Heart right ventricle (tissue), 16 donors: Measurements from ENCODE around the gene CDIPT. TPM values are rescaled to one million over a fixed set of nuclear protein-coding genes. Genes with fewer than 3 reads are reported as not detected.
A peak's percentile ranks its signal among the peaks of the same experiment; 100 is the strongest.

Experiments used
- ATAC-seq, 8 donors: fragments of 200-7000 bp; cut with Tn5 transposase; one replicate each; pipeline ENCODE4 v1.9.1; 2020; ENCODE audit warnings: mild to moderate bottlenecking in 8 of 8, moderate library complexity in 8 of 8, moderate number of reproducible peaks in 1 of 8
- DNase-seq, 2 donors: peaks; one replicate each; pipeline ENCODE4 v3.0.0-alpha.2; 2020
- H3K27ac ChIP-seq, 10 donors: fragments of 200-600 bp; sonication (generic) in 2 of 10; one replicate each; pipeline versions ENCODE4 v1.5.0 to v1.8.0; 2020 to 2022; ENCODE audit warnings: mild to moderate bottlenecking in 3 of 10
- H3K27me3 ChIP-seq, 7 donors: fragments of 200-600 bp; one replicate each; pipeline ENCODE4 v1.8.0; 2021 to 2022; ENCODE audit warnings: mild to moderate bottlenecking in 2 of 7
- H3K36me3 ChIP-seq, 9 donors: fragments of 200-600 bp; sonication (generic) in 1 of 9; one replicate each; pipeline versions ENCODE4 v1.5.0 to v1.8.0; 2020 to 2022; ENCODE audit warnings: mild to moderate bottlenecking in 2 of 9
- H3K4me1 ChIP-seq, 9 donors: fragments of 200-600 bp; sonication (generic) in 1 of 9; one replicate each; pipeline versions ENCODE4 v1.5.0 to v1.8.0; 2020 to 2022; ENCODE audit warnings: mild to moderate bottlenecking in 4 of 9
- H3K4me3 ChIP-seq, 10 donors: fragments of 200-600 bp; sonication (generic) in 2 of 10; one replicate each; pipeline versions ENCODE4 v1.5.0 to v1.8.0; 2020 to 2022; ENCODE audit warnings: mild to moderate bottlenecking in 7 of 10, moderate library complexity in 2 of 10
- H3K9me3 ChIP-seq, 11 donors: fragments of 200-600 bp in 10 of 11; sonication (generic) in 2 of 11; one replicate each; pipeline versions ENCODE4 v1.5.0 to v1.8.0; 2013 to 2022; ENCODE audit warnings: mild to moderate bottlenecking in 2 of 11, control low read depth in 1 of 11, moderate library complexity in 1 of 11
- WGBS, 2 donors: extraction: QIAGEN DNeasy Blood & Tissue Kit; methylation state at CpG; one replicate each; pipeline ENCODE4 v1.1.7; 2013; ENCODE audit warnings: inconsistent platforms in 1 of 2; 5-methylcytosine and 5-hydroxymethylcytosine counted together
- intact Hi-C, 10 donors: fragments of 100-400 bp; cut with DNase I; formaldehyde crosslinking; loops; one replicate each; pipeline versions ENCODE4 v1.11.1 to v1.14.2; 2022
- polyA plus RNA-seq, 2 donors: library from polyadenylated mRNA; stranded (reverse); fragments of 200-250 nt; gene quantifications; one replicate each; pipeline ENCODE4 v1.2.3, GENCODE V29; 2013
- total RNA-seq, 10 donors: library from RNA; stranded (reverse); fragmentation: NEBNext Ultra II Directional in 3 of 10; extraction: Animal tissue kit (Norgen Biotek cat#: 25700) in 3 of 10; gene quantifications; one replicate each; pipeline versions ENCODE4 v1.2.1 to v1.2.4, GENCODE V29; 2021 to 2023
- TF ChIP-seq, protein P1 (sequence below), 9 donors: fragments of 200-600 bp; sonication (generic) in 2 of 9; IDR thresholded peaks; one replicate each; pipeline versions ENCODE4 v1.5.0 to v1.8.0; 2021 to 2022; ENCODE audit warnings: antibody characterized with exemption in 9 of 9, mild to moderate bottlenecking in 5 of 9, moderate library complexity in 1 of 9
- donor health status: Arrhythmogenic right ventricular cardiomyopathy.
- donor health status: ischemic (EF 13 %, LVEDD 7.1; RV severe dilation, severe dysfunction).
- donor health status: healthy with polysubstance abuse.
- donor health status: DM: no; HTN: yes; CAD: no.
- donor health status: DM: no; HTN: no; CAD: no.
- donor health status: ischemic (EF 25% LVEDD 6.9; RV normal size, moderate dysfunction).
- donor health status: ischemic (EF 25% LVEDD 5.7; RV mildly dilated, moderate dysfunction).
- donor health status: healthy.
- donor health status: DM: yes; HTN: yes; CAD: no.
- donor health status: Ischemic cardiomyopathy.
- donor health status: ischemic (EF 35%, LVEDD 5.7; RV mildly dilated, moderate dysfunction).
- donor health status: nonischemic (EF 11% LVEDD 7.7; RV severe dilation, severe dysfunction).
- donor health status: DM: yes; HTN: yes; CAD: no.
- donor health status: PGD.
- donor health status: ischemic (EF 29% LVEDD 5.4; RV normal size, mild dysfunction).
- donor health status: nonischemic (EF 23%, LVEDD 6.1; RV moderate dilation, normal function).

Gene CDIPT
- total and polyA plus RNA-seq, 12 donors, result 55.1 to 99.6 (median 72.7) TPM

DNA sequence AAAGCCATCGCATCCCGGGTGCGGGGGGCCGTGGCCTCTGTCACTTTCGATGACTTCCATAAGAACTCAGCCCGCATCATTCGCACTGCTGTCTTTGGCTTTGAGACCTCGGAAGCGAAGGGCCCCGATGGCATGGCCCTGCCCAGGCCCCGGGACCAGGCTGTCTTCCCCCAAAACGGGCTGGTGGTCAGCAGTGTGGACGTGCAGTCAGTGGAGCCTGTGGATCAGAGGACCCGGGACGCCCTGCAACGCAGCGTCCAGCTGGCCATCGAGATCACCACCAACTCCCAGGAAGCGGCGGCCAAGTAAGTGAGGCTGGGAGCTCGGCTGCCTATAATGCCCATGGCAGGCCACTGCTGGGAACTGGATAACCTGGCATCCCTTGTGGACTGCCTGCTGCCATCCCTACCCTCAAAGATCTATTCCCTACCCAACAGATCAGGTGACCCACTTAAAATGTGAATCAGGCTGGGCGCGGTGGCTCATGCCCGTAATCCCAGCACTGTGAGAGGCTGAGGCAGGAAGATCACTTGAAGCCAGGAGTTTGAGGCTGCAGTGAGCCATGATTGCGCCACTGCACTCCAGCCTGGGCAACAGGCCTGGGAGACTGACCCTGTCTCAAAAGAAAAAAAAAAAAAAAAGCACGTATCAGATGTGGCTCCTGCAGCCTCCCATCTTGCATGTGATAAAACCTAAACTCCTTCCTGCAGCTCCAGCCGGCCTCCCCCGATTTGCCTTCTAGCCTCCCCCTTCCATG is 18.3 kb downstream of the CDIPT start:
- Histone ChIP-seq H3K36me3 (peaks cover 0 to 90% (median 34%) of the 10 kb centered on the region in 9 donors), H3K4me3 (no peak overlapping the region), H3K27me3 (no peaks in the 10 kb centered on the region), H3K4me1 (peaks cover 0 to 8% (median 0%) of the 10 kb centered on the region in 9 donors), H3K9me3 (no peaks in the 10 kb centered on the region), H3K27ac (peak overlapping the region in 2 of 10 donors; percentile 9 to 19)
- peak in 1 of 8 donors; percentile 7 for ATAC-seq
- 91% methylated on average over 28 of the region's 28 CpGs for WGBS, 2 donors
- TF ChIP-seq, protein P1, sequence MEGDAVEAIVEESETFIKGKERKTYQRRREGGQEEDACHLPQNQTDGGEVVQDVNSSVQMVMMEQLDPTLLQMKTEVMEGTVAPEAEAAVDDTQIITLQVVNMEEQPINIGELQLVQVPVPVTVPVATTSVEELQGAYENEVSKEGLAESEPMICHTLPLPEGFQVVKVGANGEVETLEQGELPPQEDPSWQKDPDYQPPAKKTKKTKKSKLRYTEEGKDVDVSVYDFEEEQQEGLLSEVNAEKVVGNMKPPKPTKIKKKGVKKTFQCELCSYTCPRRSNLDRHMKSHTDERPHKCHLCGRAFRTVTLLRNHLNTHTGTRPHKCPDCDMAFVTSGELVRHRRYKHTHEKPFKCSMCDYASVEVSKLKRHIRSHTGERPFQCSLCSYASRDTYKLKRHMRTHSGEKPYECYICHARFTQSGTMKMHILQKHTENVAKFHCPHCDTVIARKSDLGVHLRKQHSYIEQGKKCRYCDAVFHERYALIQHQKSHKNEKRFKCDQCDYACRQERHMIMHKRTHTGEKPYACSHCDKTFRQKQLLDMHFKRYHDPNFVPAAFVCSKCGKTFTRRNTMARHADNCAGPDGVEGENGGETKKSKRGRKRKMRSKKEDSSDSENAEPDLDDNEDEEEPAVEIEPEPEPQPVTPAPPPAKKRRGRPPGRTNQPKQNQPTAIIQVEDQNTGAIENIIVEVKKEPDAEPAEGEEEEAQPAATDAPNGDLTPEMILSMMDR (IDR thresholded peaks at IDR 0.05), result no peak
- DNase-seq, result no peak
- intact Hi-C loops, result loop anchor here in 6 of 10 donors (5.0 to 10.0 kb wide), 4 partner anchors 32 to 150 kb away; partner anchors contain the start of gene PRRT2 (in 1 of the 6)

DNA sequence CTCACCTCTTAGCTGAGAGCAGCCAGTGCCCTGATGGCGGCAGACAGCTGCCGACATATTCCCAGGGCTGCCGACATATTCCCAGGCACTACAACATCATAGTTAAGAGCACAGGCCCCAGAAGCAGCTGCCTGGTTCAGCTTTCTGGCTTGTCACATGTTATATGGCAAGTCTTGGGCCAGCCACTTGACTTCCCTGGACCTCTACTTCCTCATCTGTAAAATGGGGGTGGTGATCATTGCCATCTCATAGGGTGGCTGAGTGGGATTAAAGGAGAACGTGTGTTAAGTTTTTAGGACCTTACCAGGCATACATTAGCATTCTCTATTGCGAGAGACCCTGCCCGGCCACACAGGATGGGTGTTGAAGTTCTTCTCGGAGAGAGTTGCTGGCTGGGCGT is 19.1 kb downstream of the CDIPT start:
- no peak overlapping the region for H3K4me3 ChIP-seq
- TF ChIP-seq, protein P1 (IDR thresholded peaks at IDR 0.05), result no peak
- 95 to 98% methylated on average over 8 of the region's 8 CpGs for WGBS, 2 donors
- ATAC-seq (no peak), DNase-seq (no peak)
- no peak overlapping the region for H3K27ac ChIP-seq
- H3K9me3 ChIP-seq, result no peaks in the 10 kb centered on the region
- intact Hi-C loops, result loop anchor here in 4 of 10 donors (10.0 kb wide), 2 partner anchors 139 to 149 kb away; no protein-coding TSS in a partner anchor
- H3K36me3 ChIP-seq, result peaks cover 0 to 98% (median 40%) of the 10 kb centered on the region in 9 donors
- peaks cover 0 to 5% (median 0%) of the 10 kb centered on the region in 9 donors for H3K4me1 ChIP-seq
- H3K27me3 ChIP-seq, result no peaks in the 10 kb centered on the region

DNA sequence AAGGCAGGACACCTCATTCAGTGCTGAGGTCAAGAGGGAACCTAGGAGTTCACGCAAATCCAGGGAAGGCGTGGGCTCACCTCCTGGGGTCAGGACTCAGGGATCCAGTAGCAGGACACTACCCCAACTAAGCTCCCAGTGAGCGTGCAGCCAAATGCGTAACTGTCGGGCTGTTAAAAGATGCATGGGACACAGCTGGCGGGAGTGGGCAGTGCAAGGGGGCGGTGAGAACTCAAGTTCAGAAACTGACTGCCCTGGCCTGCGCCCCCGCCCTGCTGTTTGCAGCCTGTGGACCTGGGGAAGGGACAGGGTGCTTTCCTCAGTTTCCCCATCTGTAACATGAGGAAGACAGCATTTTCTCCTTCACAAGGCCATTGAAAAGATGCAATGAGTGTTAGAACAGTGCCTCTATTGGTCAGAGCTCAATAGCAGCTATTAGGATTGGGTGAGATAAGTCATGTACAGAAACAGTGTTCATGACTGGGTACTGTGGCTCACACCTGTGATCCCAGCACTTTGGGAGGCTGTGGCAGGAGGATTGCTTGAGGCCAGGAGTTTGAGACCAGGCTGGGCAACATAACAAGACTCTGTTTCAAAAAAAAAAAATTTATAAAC is 20.2 kb downstream of the CDIPT start:
- TF ChIP-seq, protein P1 (IDR thresholded peaks at IDR 0.05), result no peak
- no peak for ATAC-seq
- H3K4me3 ChIP-seq, result no peak overlapping the region
- no peak overlapping the region for H3K27ac ChIP-seq
- H3K36me3 ChIP-seq, result peaks cover 0 to 98% (median 48%) of the 10 kb centered on the region in 9 donors
- no peak for DNase-seq
- WGBS, 2 donors, result 96 to 97% methylated on average over 9 of the region's 9 CpGs
- intact Hi-C loops, result loop anchor here in 4 of 10 donors (10.0 kb wide), 2 partner anchors 138 to 148 kb away; no protein-coding TSS in a partner anchor
- peaks cover 0 to 5% (median 0%) of the 10 kb centered on the region in 9 donors for H3K4me1 ChIP-seq
- no peaks in the 10 kb centered on the region for H3K9me3 ChIP-seq
- no peaks in the 10 kb centered on the region for H3K27me3 ChIP-seq

DNA sequence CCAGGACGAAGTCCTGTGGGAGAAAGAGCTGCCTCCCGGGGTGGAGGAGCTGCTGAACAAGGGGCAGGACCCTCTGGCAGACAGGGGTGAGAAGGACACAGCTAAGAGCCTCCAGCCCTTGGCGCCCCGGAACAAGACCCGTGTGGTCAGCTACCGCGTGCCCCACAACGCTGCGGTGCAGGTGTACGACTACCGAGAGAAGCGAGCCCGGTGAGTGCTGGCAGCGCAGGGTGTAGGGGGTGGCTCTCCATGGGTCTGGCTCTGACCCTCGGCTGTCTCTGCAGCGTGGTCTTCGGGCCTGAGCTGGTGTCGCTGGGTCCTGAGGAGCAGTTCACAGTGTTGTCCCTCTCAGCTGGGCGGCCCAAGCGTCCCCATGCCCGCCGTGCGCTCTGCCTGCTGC is 21.4 kb downstream of the CDIPT start:
- TF ChIP-seq, protein P1 (IDR thresholded peaks at IDR 0.05), result no peak
- intact Hi-C loops, result loop anchor here in 4 of 10 donors (10.0 kb wide), 2 partner anchors 137 to 147 kb away; no protein-coding TSS in a partner anchor
- 93 to 95% methylated on average over 23 of the region's 23 CpGs for WGBS, 2 donors

More for the DNA sequence above, 21.4 kb downstream of the CDIPT start:
- H3K27ac ChIP-seq, result no peak overlapping the region
- no peak for ATAC-seq
- H3K4me1 ChIP-seq, result peaks cover 0 to 5% (median 0%) of the 10 kb centered on the region in 9 donors
- no peak overlapping the region for H3K4me3 ChIP-seq
- no peaks in the 10 kb centered on the region for H3K27me3 ChIP-seq
- DNase-seq, result no peak
- no peaks in the 10 kb centered on the region for H3K9me3 ChIP-seq
- peaks cover 0 to 98% (median 50%) of the 10 kb centered on the region in 9 donors for H3K36me3 ChIP-seq
